Neural crest cell (in vitro differentiated cells): Measurements from ENCODE around the gene DXO. TPM values are rescaled to one million over a fixed set of nuclear protein-coding genes. Genes with fewer than 3 reads are reported as not detected.

ENCODE experiments used
- DNase-seq: peaks from one replicate; pipeline ENCODE4 v3.0.0; 2021; ENCODE audit warnings: low read depth, mixed read lengths, low spot score
- H3K27ac Mint-ChIP-seq: one replicate; pipeline ENCODE4 v1.8.0; 2021; ENCODE audit warnings: mild to moderate bottlenecking, mixed read lengths; ENCODE audit not compliant: unreplicated experiment
- H3K27me3 Mint-ChIP-seq: 2 replicates; pipeline ENCODE4 v1.8.0; 2021; ENCODE audit warnings: low read depth, mild to moderate bottlenecking, mixed read lengths
- H3K36me3 Mint-ChIP-seq: 2 replicates; pipeline ENCODE4 v1.8.0; 2021; ENCODE audit warnings: low read depth, mild to moderate bottlenecking, mixed read lengths
- H3K4me1 Mint-ChIP-seq: 2 replicates; pipeline ENCODE4 v1.8.0; 2021; ENCODE audit warnings: mixed read lengths
- H3K4me3 Mint-ChIP-seq: one replicate; pipeline ENCODE4 v1.8.0; 2021; ENCODE audit warnings: mild to moderate bottlenecking, mixed read lengths
- H3K9me3 Mint-ChIP-seq: 2 replicates; pipeline ENCODE4 v1.8.0; 2021; ENCODE audit warnings: mixed read lengths
- total RNA-seq: library from RNA; stranded (reverse); gene quantifications from 2 replicates; pipeline ENCODE4 v1.2.1, GENCODE V29; 2021
- TF ChIP-seq, protein P1 (sequence below): fragments of 200-600 bp; sonication (generic); conservative IDR thresholded peaks from 2 replicates; pipeline ENCODE4 v1.5.0; 2021; ENCODE audit warnings: antibody characterized with exemption, mild to moderate bottlenecking

The DXO gene
- total RNA-seq, 1 donor from 2014 or later = 26.6 TPM

DNA sequence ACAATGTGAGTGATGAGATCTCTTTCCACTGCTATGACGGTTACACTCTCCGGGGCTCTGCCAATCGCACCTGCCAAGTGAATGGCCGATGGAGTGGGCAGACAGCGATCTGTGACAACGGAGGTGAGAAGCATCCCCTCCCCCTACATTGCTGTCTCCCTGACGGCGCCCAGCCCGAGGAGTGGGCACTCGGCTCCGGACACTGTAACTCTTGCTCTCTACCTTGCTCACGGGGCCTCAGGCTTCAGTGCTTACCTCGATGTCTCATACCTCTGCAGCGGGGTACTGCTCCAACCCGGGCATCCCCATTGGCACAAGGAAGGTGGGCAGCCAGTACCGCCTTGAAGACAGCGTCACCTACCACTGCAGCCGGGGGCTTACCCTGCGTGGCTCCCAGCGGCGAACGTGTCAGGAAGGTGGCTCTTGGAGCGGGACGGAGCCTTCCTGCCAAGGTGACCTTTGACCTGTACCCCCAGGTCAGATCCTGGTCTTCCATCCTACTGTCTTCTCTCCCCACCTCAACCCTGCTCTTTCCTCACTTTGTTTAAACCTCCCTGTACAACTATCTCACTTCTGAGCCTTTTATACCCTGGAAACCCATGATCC is 24.8 kb downstream of the DXO start:
- Mint-ChIP-seq H3K4me3 (no peak overlapping the region), H3K27me3 (peaks cover 53% of the 10 kb centered on the region), H3K4me1 (no peaks in the 10 kb centered on the region), H3K36me3 (peaks cover 4% of the 10 kb centered on the region), H3K27ac (no peak overlapping the region), H3K9me3 (peaks cover 3% of the 10 kb centered on the region)
- no peak for DNase-seq
- TF ChIP-seq, protein P1, sequence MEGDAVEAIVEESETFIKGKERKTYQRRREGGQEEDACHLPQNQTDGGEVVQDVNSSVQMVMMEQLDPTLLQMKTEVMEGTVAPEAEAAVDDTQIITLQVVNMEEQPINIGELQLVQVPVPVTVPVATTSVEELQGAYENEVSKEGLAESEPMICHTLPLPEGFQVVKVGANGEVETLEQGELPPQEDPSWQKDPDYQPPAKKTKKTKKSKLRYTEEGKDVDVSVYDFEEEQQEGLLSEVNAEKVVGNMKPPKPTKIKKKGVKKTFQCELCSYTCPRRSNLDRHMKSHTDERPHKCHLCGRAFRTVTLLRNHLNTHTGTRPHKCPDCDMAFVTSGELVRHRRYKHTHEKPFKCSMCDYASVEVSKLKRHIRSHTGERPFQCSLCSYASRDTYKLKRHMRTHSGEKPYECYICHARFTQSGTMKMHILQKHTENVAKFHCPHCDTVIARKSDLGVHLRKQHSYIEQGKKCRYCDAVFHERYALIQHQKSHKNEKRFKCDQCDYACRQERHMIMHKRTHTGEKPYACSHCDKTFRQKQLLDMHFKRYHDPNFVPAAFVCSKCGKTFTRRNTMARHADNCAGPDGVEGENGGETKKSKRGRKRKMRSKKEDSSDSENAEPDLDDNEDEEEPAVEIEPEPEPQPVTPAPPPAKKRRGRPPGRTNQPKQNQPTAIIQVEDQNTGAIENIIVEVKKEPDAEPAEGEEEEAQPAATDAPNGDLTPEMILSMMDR = no peak

DNA sequence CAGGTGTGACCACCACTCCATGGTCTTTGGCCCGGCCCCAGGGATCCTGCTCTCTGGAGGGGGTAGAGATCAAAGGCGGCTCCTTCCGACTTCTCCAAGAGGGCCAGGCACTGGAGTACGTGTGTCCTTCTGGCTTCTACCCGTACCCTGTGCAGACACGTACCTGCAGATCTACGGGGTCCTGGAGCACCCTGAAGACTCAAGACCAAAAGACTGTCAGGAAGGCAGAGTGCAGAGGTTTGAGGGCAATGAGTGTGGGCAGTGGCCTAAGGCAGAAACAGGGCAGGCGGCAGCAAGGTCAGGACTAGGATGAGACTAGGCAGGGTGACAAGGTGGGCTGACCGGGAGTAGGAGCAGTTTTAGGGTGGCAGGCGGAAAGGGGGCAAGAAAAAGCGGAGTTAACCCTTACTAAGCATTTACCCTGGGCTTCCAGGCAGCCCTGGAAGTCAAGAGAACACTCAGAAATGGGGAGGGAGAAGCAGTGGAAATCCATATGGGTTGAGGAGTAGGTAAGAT is 25.5 kb downstream of the DXO start:
- DNase-seq = no peak
- H3K27me3 Mint-ChIP-seq = peaks cover 55% of the 10 kb centered on the region
- no peaks in the 10 kb centered on the region for H3K4me1 Mint-ChIP-seq
- peaks cover 3% of the 10 kb centered on the region for H3K9me3 Mint-ChIP-seq
- no peak overlapping the region for H3K4me3 Mint-ChIP-seq
- peaks cover 4% of the 10 kb centered on the region for H3K36me3 Mint-ChIP-seq
- TF ChIP-seq, protein P1 = no peak
- no peak overlapping the region for H3K27ac Mint-ChIP-seq

DNA sequence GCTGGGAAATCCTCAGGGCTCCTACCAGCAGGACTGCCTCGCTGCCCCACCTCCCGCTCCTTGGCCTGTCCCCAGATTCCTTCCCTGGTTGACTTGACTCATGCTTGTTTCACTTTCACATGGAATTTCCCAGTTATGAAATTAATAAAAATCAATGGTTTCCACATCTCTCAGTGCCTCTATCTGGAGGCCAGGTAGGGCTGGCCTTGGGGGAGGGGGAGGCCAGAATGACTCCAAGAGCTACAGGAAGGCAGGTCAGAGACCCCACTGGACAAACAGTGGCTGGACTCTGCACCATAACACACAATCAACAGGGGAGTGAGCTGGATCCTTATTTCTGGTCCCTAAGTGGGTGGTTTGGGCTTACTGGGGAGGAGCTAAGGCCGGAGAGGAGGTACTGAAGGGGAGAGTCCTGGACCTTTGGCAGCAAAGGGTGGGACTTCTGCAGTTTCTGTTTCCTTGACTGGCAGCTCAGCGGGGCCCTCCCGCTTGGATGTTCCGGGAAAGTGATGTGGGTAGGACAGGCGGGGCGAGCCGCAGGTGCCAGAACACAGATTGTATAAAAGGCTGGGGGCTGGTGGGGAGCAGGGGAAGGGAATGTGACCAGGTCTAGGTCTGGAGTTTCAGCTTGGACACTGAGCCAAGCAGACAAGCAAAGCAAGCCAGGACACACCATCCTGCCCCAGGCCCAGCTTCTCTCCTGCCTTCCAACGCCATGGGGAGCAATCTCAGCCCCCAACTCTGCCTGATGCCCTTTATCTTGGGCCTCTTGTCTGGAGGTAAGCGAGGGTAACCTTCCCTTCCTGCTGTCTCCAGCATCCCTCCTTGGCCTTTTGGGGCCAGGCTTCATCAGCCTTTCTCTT is 26.2 kb downstream of the DXO start, which contains the start of gene CFB:
Gene CFB (plus strand): TSS at position 589 of the 863 bp plus-strand sequence. CDS start 127 bp downstream, at position 716.
- Mint-ChIP-seq H3K27ac (no peak within 1 kb of the TSS), H3K9me3 (peaks cover 3% of the 10 kb centered on the region), H3K4me3 (no peak within 1 kb of the TSS), H3K4me1 (no peaks in the 10 kb centered on the region), H3K27me3 (peaks cover 55% of the 10 kb centered on the region), H3K36me3 (peaks cover 4% of the 10 kb centered on the region)
- TF ChIP-seq, protein P1 = no peak
- DNase-seq = no peak

DNA sequence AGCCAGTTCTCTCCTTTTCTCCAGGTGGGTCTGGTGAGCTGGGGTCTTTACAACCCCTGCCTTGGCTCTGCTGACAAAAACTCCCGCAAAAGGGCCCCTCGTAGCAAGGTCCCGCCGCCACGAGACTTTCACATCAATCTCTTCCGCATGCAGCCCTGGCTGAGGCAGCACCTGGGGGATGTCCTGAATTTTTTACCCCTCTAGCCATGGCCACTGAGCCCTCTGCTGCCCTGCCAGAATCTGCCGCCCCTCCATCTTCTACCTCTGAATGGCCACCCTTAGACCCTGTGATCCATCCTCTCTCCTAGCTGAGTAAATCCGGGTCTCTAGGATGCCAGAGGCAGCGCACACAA is 26.8 kb downstream of the DXO start:
- H3K27ac Mint-ChIP-seq = no peak overlapping the region
- H3K4me3 Mint-ChIP-seq = no peak overlapping the region
- peaks cover 60% of the 10 kb centered on the region for H3K27me3 Mint-ChIP-seq
- TF ChIP-seq, protein P1 = no peak
- DNase-seq = no peak
- H3K9me3 Mint-ChIP-seq = peaks cover 3% of the 10 kb centered on the region
- no peaks in the 10 kb centered on the region for H3K4me1 Mint-ChIP-seq
- H3K36me3 Mint-ChIP-seq = peaks cover 4% of the 10 kb centered on the region

DNA sequence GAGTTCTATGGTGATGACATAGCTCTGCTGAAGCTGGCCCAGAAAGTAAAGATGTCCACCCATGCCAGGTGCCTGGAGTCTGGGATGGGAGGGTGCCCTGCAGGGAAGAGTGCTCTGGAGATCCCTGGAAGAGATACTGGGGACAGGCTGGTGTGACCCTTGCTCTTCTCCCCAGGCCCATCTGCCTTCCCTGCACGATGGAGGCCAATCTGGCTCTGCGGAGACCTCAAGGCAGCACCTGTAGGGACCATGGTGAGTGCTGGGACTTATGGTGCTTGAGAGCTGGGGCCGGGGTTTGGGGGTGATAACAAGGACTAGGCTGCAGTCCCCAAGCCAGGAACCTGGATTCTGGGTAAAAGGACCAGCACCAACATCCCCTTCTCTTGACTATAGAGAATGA is 28.2 kb downstream of the DXO start:
- peaks cover 60% of the 10 kb centered on the region for H3K27me3 Mint-ChIP-seq
- DNase-seq = no peak
- peaks cover 3% of the 10 kb centered on the region for H3K9me3 Mint-ChIP-seq
- no peaks in the 10 kb centered on the region for H3K4me1 Mint-ChIP-seq
- TF ChIP-seq, protein P1 = no peak
- H3K36me3 Mint-ChIP-seq = no peaks in the 10 kb centered on the region
- H3K4me3 Mint-ChIP-seq = no peak overlapping the region
- no peak overlapping the region for H3K27ac Mint-ChIP-seq
